ENCODE results near the gene OR2T3.
"Not testable (repeated sequence)": the region's sequence is repeated elsewhere in the genome, so short reads cannot be mapped to it uniquely, and the experiment has no call there.

OR2T3 gene

GRCh38 chr1:248475660-248476059 lies 2.5 kb downstream of the OR2T3 start:
- not testable (repeated sequence) for DNase-seq

GRCh38 chr1:248481686-248482579 lies 8.8 kb downstream of the OR2T3 start:
- DNase-seq, result not testable (repeated sequence)

GRCh38 chr1:248488289-248488688 lies 15.1 kb downstream of the OR2T3 start, which contains the start of gene OR2T5:
Gene OR2T5, plus strand, starts transcription at chr1:248488589. Its CDS starts 0 bp downstream, at chr1:248488589.
- DNase-seq, result not testable (repeated sequence)

- not testable (repeated sequence) for DNase-seq
These were observed 23.5 kb downstream of the OR2T3 start for GRCh38 chr1:248496661-248497060.

GRCh38 chr1:248500305-248501035 lies 27.3 kb downstream of the OR2T3 start:
- DNase-seq, result not testable (repeated sequence)

GRCh38 chr1:248507773-248508172 lies 34.6 kb downstream of the OR2T3 start, which contains the start of gene OR2G6:
Gene OR2G6, plus strand, starts transcription at chr1:248508073. Its CDS starts 13,574 bp downstream, at chr1:248521647.
- not testable (repeated sequence) for DNase-seq

- not testable (repeated sequence) for DNase-seq
These were observed 37.1 kb downstream of the OR2T3 start for GRCh38 chr1:248510217-248510616.

- no peak for DNase-seq
These were observed 48.7 kb downstream of the OR2T3 start for GRCh38 chr1:248521856-248522255.
